Subcutaneous abdominal adipose tissue (tissue), 5 donors: Measurements from ENCODE around the gene SNAP47.
"Not testable (repeated sequence)": the region's sequence is repeated elsewhere in the genome, so short reads cannot be mapped to it uniquely, and the experiment has no call there.

Experiments used
- H3K27ac ChIP-seq: one replicate; pipeline ENCODE4 v1.7.0; 2013; ENCODE audit warnings: low read depth, mild to moderate bottlenecking, inconsistent platforms, low read length, moderate library complexity
- H3K27me3 ChIP-seq, 5 donors: one replicate each; pipeline ENCODE4 v1.7.0; 2013; ENCODE audit warnings: low read length in 5 of 5, inconsistent platforms in 1 of 5; ENCODE audit not compliant: control insufficient read depth in 5 of 5, insufficient read depth in 4 of 5
- H3K36me3 ChIP-seq, 5 donors: one replicate each; pipeline ENCODE4 v1.7.0; 2013; ENCODE audit warnings: low read length in 5 of 5; ENCODE audit not compliant: control insufficient read depth in 5 of 5, insufficient read depth in 5 of 5
- H3K4me1 ChIP-seq, 5 donors: one replicate each; pipeline ENCODE4 v1.7.0; 2013; ENCODE audit warnings: low read length in 5 of 5, mild to moderate bottlenecking in 3 of 5, moderate library complexity in 1 of 5; ENCODE audit not compliant: control insufficient read depth in 5 of 5, insufficient read depth in 5 of 5
- H3K4me3 ChIP-seq, 5 donors: one replicate each; pipeline ENCODE4 v1.7.0; 2013; ENCODE audit warnings: low read length in 5 of 5, low read depth in 1 of 5
- H3K9ac ChIP-seq, 5 donors: one replicate each; pipeline ENCODE4 v1.7.0; 2013; ENCODE audit warnings: low read length in 5 of 5, mild to moderate bottlenecking in 4 of 5, moderate library complexity in 3 of 5
- H3K9me3 ChIP-seq, 5 donors: one replicate each; pipeline ENCODE4 v1.7.0; 2013; ENCODE audit warnings: low read length in 5 of 5; ENCODE audit not compliant: control insufficient read depth in 5 of 5
- donor health status: healthy.
- donor health status: healthy.
- donor health status: healthy.
- donor health status: healthy.
- donor health status: healthy.

SNAP47 gene

GRCh38 chr1:227734856-227735538 lies at the start of gene SNAP47, which contains the start of gene JMJD4:
Gene SNAP47, plus strand, starts transcription at chr1:227735435. Its CDS starts 12,302 bp downstream, at chr1:227747737.
Gene JMJD4, minus strand, starts transcription at chr1:227735302. Its CDS starts 29 bp downstream, at chr1:227735273.
- Histone ChIP-seq H3K4me3 (peak within 1 kb of the TSS; percentile 74 to 93 (median 87)), H3K4me1 (peaks cover 0 to 36% (median 26%) of the 10 kb centered on the region in 5 donors), H3K9ac (peak within 1 kb of the TSS; percentile 73 to 88 (median 82)), H3K9me3 (no peaks in the 10 kb centered on the region), H3K27ac (peak within 1 kb of the TSS; percentile 72), H3K36me3 (peaks cover 0 to 35% (median 23%) of the 10 kb centered on the region in 5 donors), H3K27me3 (no peaks in the 10 kb centered on the region)

GRCh38 chr1:227685807-227686206 lies 49.4 kb upstream of the SNAP47 start:
- Histone ChIP-seq H3K27ac (no peak overlapping the region), H3K4me1 (no peaks in the 10 kb centered on the region), H3K9ac (no peak overlapping the region), H3K36me3 (no peaks in the 10 kb centered on the region), H3K4me3 (no peak overlapping the region), H3K9me3 (peaks cover 27 to 65% (median 47%) of the 10 kb centered on the region in 5 donors), H3K27me3 (no peaks in the 10 kb centered on the region)

- no peaks in the 10 kb centered on the region for H3K27me3 ChIP-seq
- H3K4me1 ChIP-seq: no peaks in the 10 kb centered on the region
- peaks cover 10 to 68% (median 56%) of the 10 kb centered on the region in 5 donors for H3K9me3 ChIP-seq
- no peaks in the 10 kb centered on the region for H3K36me3 ChIP-seq
- no peak overlapping the region for H3K27ac ChIP-seq
- H3K4me3 ChIP-seq: peak overlapping the region in 1 of 5 donors; percentile 35
- H3K9ac ChIP-seq: no peak overlapping the region
Measured at GRCh38 chr1:227697321-227697864, 37.8 kb upstream of the SNAP47 start.

GRCh38 chr1:227701631-227702030 lies 33.6 kb upstream of the SNAP47 start:
- not testable (repeated sequence) for H3K9ac ChIP-seq, H3K4me1 ChIP-seq, H3K27me3 ChIP-seq, H3K27ac ChIP-seq, H3K4me3 ChIP-seq, H3K36me3 ChIP-seq
- peaks cover 9 to 40% (median 31%) of the 10 kb centered on the region in 5 donors for H3K9me3 ChIP-seq

- H3K9me3 ChIP-seq: peaks cover 6 to 26% (median 16%) of the 10 kb centered on the region in 5 donors
Measured at GRCh38 chr1:227707846-227708245, 27.4 kb upstream of the SNAP47 start.

GRCh38 chr1:227709451-227709850 lies 25.8 kb upstream of the SNAP47 start:
- Histone ChIP-seq H3K27me3 (no peaks in the 10 kb centered on the region), H3K27ac (no peak overlapping the region), H3K9ac (no peak overlapping the region), H3K4me3 (no peak overlapping the region), H3K36me3 (no peaks in the 10 kb centered on the region), H3K4me1 (no peaks in the 10 kb centered on the region), H3K9me3 (peaks cover 6 to 31% (median 24%) of the 10 kb centered on the region in 5 donors)

More at GRCh38 chr1:227707846-227708245, 27.4 kb upstream of the SNAP47 start:
- H3K9ac ChIP-seq: no peak overlapping the region
- no peaks in the 10 kb centered on the region for H3K36me3 ChIP-seq
- no peaks in the 10 kb centered on the region for H3K4me1 ChIP-seq
- H3K27me3 ChIP-seq: no peaks in the 10 kb centered on the region
- H3K27ac ChIP-seq: no peak overlapping the region
- H3K4me3 ChIP-seq: peak overlapping the region in 1 of 5 donors; percentile 22

- H3K4me1 ChIP-seq, H3K9ac ChIP-seq, H3K27ac ChIP-seq, H3K36me3 ChIP-seq, H3K4me3 ChIP-seq, H3K27me3 ChIP-seq: not testable (repeated sequence)
- peaks cover 6 to 41% (median 31%) of the 10 kb centered on the region in 5 donors for H3K9me3 ChIP-seq
Measured at GRCh38 chr1:227710474-227710873, 24.8 kb upstream of the SNAP47 start.

- Histone ChIP-seq H3K9me3 (peaks cover 2 to 39% (median 21%) of the 10 kb centered on the region in 5 donors), H3K9ac (no peak overlapping the region), H3K27me3 (no peaks in the 10 kb centered on the region), H3K4me1 (no peaks in the 10 kb centered on the region), H3K27ac (no peak overlapping the region), H3K36me3 (no peaks in the 10 kb centered on the region), H3K4me3 (no peak overlapping the region)
Measured at GRCh38 chr1:227712648-227713047, 22.6 kb upstream of the SNAP47 start.

GRCh38 chr1:227718932-227719331 lies 16.3 kb upstream of the SNAP47 start:
- no peaks in the 10 kb centered on the region for H3K4me1 ChIP-seq
- H3K9me3 ChIP-seq: peaks cover 7 to 62% (median 44%) of the 10 kb centered on the region in 5 donors
- H3K36me3 ChIP-seq: no peaks in the 10 kb centered on the region
- no peak overlapping the region for H3K9ac ChIP-seq
- H3K4me3 ChIP-seq: peak overlapping the region in 1 of 5 donors; percentile 42
- no peaks in the 10 kb centered on the region for H3K27me3 ChIP-seq
- no peak overlapping the region for H3K27ac ChIP-seq

GRCh38 chr1:227723474-227723873 lies 11.8 kb upstream of the SNAP47 start:
- H3K9me3 ChIP-seq: peaks cover 7 to 42% (median 23%) of the 10 kb centered on the region in 5 donors
- no peaks in the 10 kb centered on the region for H3K36me3 ChIP-seq
- H3K4me1 ChIP-seq: peaks cover 2 to 8% (median 6%) of the 10 kb centered on the region in 5 donors
- H3K27me3 ChIP-seq: no peaks in the 10 kb centered on the region
- H3K27ac ChIP-seq: no peak overlapping the region
- H3K4me3 ChIP-seq: no peak overlapping the region
- H3K9ac ChIP-seq: no peak overlapping the region
